Gastroesophageal sphincter (tissue), 4 donors: ENCODE data around the gene TMEM225. TPM values are rescaled to one million over a fixed set of nuclear protein-coding genes. Genes with fewer than 3 reads are reported as not detected.

Experiments
- ATAC-seq: fragments of 150-250 bp; one replicate; pipeline ENCODE4 v1.9.1; 2016; ENCODE audit warnings: mild to moderate bottlenecking, moderate library complexity
- H3K27ac ChIP-seq, 4 donors: fragments of 200-600 bp; sonication (generic) in 3 of 4; 1 replicate in 3 of 4; 2 replicates in 1 of 4; pipeline ENCODE4 v1.5.1; 2016 to 2019
- H3K27me3 ChIP-seq: fragments of 200-600 bp; sonication (generic); one replicate; pipeline ENCODE4 v1.5.1; 2019
- H3K36me3 ChIP-seq, 2 donors: fragments of 200-600 bp; sonication (generic); one replicate each; pipeline ENCODE4 v1.5.1; 2019; ENCODE audit warnings: control low read depth in 1 of 2
- H3K4me1 ChIP-seq, 3 donors: fragments of 200-600 bp; sonication (generic); 1 replicate in 2 of 3; 2 replicates in 1 of 3; pipeline ENCODE4 v1.5.1; 2016 to 2019; ENCODE audit warnings: control low read depth in 2 of 3
- H3K4me3 ChIP-seq, 2 donors: fragments of 200-600 bp; sonication (generic); one replicate each; pipeline ENCODE4 v1.5.1; 2019; ENCODE audit warnings: mild to moderate bottlenecking in 1 of 2, moderate library complexity in 1 of 2
- H3K9me3 ChIP-seq, 3 donors: fragments of 200-600 bp; sonication (generic); one replicate each; pipeline ENCODE4 v1.5.1; 2017 to 2019; ENCODE audit warnings: control low read depth in 2 of 3
- EP300 ChIP-seq: sonication (generic); formaldehyde crosslinking; IDR thresholded peaks from one replicate; pipeline ENCODE4 v1.6.1; 2017; ENCODE audit warnings: antibody characterized with exemption, mild to moderate bottlenecking
- POLR2A ChIP-seq, 2 donors: fragments of 450-650 bp; IDR thresholded peaks; one replicate each; pipeline ENCODE4 v1.6.1; 2017; ENCODE audit warnings: antibody characterized with exemption in 2 of 2, mild to moderate bottlenecking in 2 of 2, moderate library complexity in 1 of 2
- POLR2AphosphoS5 ChIP-seq: sonication (generic); formaldehyde crosslinking; IDR thresholded peaks from one replicate; pipeline ENCODE4 v1.6.1; 2017; ENCODE audit warnings: antibody characterized with exemption
- WGBS, 2 donors: methylation state at CpG; one replicate each; pipeline ENCODE4 v1.1.5; 2018; ENCODE audit warnings: low coverage in 1 of 2; 5-methylcytosine and 5-hydroxymethylcytosine counted together
- total RNA-seq, 4 donors: library from RNA; depleted of rRNA; stranded (reverse); fragments of >200 nt; gene quantifications; one replicate each; pipeline ENCODE4 v1.1.0, GENCODE V29; 2016
- TF ChIP-seq, protein P1 (sequence below), 4 experiments: fragments of 200-600 bp in 2 of 4; fragments of 450-650 bp in 2 of 4; sonication (generic) in 1 of 4; IDR thresholded peaks; one replicate each; pipeline ENCODE4 v1.5.1; 2017 to 2019; ENCODE audit warnings: antibody characterized with exemption in 4 of 4, mild to moderate bottlenecking in 2 of 4, moderate library complexity in 2 of 4

The TMEM225 gene, protein sequence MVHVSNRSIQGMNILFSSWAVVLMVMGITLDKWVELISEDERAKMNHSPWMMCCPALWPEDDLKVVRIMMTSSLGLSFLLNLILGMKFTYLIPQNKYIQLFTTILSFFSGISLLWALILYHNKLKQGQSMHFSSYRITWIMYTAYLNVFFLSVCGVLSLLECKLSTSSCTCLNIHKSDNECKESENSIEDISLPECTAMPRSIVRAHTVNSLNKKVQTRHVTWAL
- total RNA-seq = not detected

DNA sequence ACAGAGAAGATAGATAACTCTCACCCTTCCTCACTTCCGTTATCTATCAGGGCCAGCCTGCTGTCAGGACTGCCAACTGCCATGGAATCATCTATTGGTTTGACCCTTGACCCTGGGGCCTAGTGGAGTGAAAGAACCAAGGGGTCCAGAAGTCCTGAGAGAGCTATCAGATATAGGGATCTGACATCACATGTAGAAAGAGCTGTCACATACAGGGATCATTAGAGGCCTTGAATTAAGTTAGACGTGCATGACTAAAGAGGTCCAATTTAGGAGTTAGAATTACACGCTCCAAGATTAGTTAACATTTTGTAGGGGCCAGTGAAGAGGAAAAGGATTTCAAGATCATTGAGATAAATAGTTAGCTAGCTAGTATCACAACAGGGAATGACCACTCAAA is at the start of gene TMEM225:
Gene TMEM225 (minus strand): TSS at position 101 of the 400 bp plus-strand sequence. CDS start 245 bp downstream, outside the sequence.
- no peak within 1 kb of the TSS for H3K4me3 ChIP-seq
- whole genome bisulfite sequencing, 2 donors = 67 to 87% methylated on average over 2 to 3 of the region's 3 CpGs
- H3K9me3 ChIP-seq = no peaks in the 10 kb centered on the region
- no peak for ATAC-seq
- TF ChIP-seq, protein P1, sequence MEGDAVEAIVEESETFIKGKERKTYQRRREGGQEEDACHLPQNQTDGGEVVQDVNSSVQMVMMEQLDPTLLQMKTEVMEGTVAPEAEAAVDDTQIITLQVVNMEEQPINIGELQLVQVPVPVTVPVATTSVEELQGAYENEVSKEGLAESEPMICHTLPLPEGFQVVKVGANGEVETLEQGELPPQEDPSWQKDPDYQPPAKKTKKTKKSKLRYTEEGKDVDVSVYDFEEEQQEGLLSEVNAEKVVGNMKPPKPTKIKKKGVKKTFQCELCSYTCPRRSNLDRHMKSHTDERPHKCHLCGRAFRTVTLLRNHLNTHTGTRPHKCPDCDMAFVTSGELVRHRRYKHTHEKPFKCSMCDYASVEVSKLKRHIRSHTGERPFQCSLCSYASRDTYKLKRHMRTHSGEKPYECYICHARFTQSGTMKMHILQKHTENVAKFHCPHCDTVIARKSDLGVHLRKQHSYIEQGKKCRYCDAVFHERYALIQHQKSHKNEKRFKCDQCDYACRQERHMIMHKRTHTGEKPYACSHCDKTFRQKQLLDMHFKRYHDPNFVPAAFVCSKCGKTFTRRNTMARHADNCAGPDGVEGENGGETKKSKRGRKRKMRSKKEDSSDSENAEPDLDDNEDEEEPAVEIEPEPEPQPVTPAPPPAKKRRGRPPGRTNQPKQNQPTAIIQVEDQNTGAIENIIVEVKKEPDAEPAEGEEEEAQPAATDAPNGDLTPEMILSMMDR (IDR thresholded peaks at IDR 0.05) = no peak
- no peak within 1 kb of the TSS for H3K27ac ChIP-seq
- H3K27me3 ChIP-seq = no peaks in the 10 kb centered on the region
- no peaks in the 10 kb centered on the region for H3K36me3 ChIP-seq
- H3K4me1 ChIP-seq = no peaks in the 10 kb centered on the region

DNA sequence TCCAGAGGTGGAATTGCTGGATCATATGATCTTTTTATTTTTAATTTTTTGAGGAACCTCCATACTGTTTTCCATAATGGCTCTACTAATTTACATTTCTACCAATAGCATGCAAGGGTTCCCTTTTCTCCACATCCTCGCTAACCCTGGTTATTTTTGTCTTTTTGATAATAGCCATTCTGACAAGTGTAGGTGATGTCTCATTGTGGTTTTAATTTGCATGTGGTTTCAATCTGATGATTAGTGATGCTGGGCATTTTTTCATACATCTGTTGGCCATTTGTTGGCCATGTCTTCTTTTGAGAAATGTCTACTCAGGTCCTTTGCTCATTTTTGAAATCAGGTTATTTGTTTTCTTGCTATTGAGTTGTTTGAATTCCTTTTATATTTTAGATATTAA is 38.6 kb upstream of the TMEM225 start:
- no peaks in the 10 kb centered on the region for H3K27me3 ChIP-seq
- no peak overlapping the region for H3K4me3 ChIP-seq
- H3K9me3 ChIP-seq = no peaks in the 10 kb centered on the region
- ATAC-seq = no peak
- H3K36me3 ChIP-seq = no peaks in the 10 kb centered on the region
- H3K4me1 ChIP-seq = no peaks in the 10 kb centered on the region
- TF ChIP-seq POLR2AphosphoS5 = no peak
- TF ChIP-seq EP300 = no peak
- TF ChIP-seq, protein P1 (IDR thresholded peaks at IDR 0.05) = no peak
- no peak for TF ChIP-seq POLR2A (IDR thresholded peaks at IDR 0.05)
- 78% methylated on average over 1 of the region's 1 CpG; no CpG with 5 or more reads in 1 of the 2 donors for WGBS, 2 donors
- no peak overlapping the region for H3K27ac ChIP-seq

DNA sequence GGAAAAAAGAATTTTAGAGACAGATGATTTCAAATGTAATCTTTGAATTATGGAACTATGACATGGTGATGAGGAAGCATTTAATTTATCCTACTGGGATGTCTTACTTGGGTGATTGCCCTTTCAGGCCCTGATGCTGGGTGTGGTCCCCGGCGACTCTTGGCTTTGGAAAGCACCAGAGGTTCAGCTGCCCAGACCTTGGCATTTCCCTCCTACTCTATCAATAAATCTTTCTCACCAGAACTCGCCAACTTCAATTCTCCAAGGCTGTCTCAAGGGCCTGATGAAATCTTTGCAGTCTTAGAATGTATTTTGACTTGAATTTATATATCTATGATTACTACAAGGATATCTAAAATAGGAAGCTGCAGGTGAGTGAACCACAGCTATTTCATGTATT is 35.5 kb upstream of the TMEM225 start:
- WGBS, 2 donors = 43 to 61% methylated on average over 3 of the region's 3 CpGs
- Histone ChIP-seq H3K4me1 (no peaks in the 10 kb centered on the region), H3K9me3 (no peaks in the 10 kb centered on the region), H3K4me3 (no peak overlapping the region), H3K36me3 (no peaks in the 10 kb centered on the region), H3K27ac (no peak overlapping the region), H3K27me3 (no peaks in the 10 kb centered on the region)
- ATAC-seq = no peak
- TF ChIP-seq POLR2A (IDR thresholded peaks at IDR 0.05) (no peak), POLR2AphosphoS5 (no peak), EP300 (no peak)
- TF ChIP-seq, protein P1 (IDR thresholded peaks at IDR 0.05) = no peak

DNA sequence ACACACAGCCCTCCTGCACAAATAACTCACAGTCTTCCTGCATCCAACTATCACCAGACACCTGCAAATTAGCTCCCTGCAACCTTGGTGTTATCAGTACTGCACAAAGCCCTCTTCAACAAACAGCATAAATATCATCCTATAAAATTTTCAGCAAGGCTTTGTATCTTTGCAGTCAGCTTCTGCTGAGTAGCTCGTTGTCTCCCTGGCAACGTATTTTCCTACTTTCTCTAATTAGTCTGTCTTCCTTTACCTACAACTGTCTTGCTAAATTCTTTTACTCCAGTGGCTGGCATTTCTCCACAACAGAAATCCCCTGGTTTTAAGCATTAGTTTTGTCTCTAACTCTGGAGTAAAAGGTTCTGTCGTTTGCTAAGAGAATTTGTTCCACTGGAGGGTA is 20.4 kb upstream of the TMEM225 start:
- Histone ChIP-seq H3K9me3 (no peaks in the 10 kb centered on the region), H3K27me3 (no peaks in the 10 kb centered on the region), H3K36me3 (no peaks in the 10 kb centered on the region), H3K4me1 (no peaks in the 10 kb centered on the region), H3K27ac (no peak overlapping the region), H3K4me3 (no peak overlapping the region)
- TF ChIP-seq POLR2AphosphoS5 (no peak), EP300 (no peak), POLR2A (IDR thresholded peaks at IDR 0.05) (no peak)
- TF ChIP-seq, protein P1 (IDR thresholded peaks at IDR 0.05) = no peak
- 44 to 60% methylated on average over 2 to 3 of the region's 3 CpGs for WGBS, 2 donors
- no peak for ATAC-seq

DNA sequence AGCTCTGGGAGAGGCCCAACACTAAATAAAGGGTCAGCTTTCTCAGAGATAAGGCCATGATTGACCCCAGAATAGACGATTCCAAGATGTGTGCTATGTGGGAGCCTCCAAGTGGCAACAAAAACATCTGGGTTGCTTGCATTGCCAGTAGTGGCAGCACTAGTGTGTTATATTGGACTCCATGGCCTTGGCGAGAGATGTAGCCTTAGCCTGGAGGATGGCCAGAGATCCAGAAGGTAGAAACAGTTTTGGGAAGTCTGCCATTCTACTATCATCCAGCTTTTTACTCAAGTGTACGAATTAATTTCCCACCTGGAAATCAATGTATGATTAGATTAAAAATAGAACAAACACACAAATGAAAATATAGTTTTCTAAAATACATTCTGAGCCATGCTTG is 19.5 kb upstream of the TMEM225 start:
- no peak overlapping the region for H3K4me3 ChIP-seq
- H3K27ac ChIP-seq = no peak overlapping the region
- H3K4me1 ChIP-seq = no peaks in the 10 kb centered on the region
- no peaks in the 10 kb centered on the region for H3K36me3 ChIP-seq
- no peaks in the 10 kb centered on the region for H3K9me3 ChIP-seq
- 44 to 58% methylated on average over 3 of the region's 3 CpGs for WGBS, 2 donors
- no peak for ATAC-seq
- H3K27me3 ChIP-seq = no peaks in the 10 kb centered on the region
- no peak for TF ChIP-seq EP300
- no peak for TF ChIP-seq POLR2AphosphoS5
- TF ChIP-seq POLR2A (IDR thresholded peaks at IDR 0.05) = no peak
- TF ChIP-seq, protein P1 (IDR thresholded peaks at IDR 0.05) = no peak
